ENCODE data around the gene AMPH. TPM values are rescaled to one million over a fixed set of nuclear protein-coding genes. Genes with fewer than 3 reads are reported as not detected.

AMPH gene
- total RNA-seq, 1 donor from 2014 or later: not detected

DNA sequence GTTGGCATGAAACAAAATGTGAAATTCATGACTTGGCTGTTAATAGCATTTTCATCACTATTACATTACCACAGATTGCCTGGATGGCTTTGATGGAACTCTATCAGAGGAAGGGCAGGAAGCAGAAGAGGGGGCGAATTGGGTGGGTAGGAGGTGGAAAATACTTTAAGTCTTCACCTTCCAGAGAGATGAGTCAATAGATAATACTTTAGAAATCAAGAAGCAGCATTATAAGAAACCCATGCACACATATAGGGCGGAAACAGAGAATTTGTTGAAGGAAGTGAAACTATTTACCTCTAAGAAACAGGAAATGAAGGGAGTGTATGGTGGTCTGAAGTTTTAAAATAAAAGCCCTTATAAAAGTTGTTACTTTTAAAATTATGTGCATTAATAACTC is 205.7 kb downstream of the AMPH start:
- TF ChIP-seq, protein P1, sequence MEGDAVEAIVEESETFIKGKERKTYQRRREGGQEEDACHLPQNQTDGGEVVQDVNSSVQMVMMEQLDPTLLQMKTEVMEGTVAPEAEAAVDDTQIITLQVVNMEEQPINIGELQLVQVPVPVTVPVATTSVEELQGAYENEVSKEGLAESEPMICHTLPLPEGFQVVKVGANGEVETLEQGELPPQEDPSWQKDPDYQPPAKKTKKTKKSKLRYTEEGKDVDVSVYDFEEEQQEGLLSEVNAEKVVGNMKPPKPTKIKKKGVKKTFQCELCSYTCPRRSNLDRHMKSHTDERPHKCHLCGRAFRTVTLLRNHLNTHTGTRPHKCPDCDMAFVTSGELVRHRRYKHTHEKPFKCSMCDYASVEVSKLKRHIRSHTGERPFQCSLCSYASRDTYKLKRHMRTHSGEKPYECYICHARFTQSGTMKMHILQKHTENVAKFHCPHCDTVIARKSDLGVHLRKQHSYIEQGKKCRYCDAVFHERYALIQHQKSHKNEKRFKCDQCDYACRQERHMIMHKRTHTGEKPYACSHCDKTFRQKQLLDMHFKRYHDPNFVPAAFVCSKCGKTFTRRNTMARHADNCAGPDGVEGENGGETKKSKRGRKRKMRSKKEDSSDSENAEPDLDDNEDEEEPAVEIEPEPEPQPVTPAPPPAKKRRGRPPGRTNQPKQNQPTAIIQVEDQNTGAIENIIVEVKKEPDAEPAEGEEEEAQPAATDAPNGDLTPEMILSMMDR (IDR thresholded peaks at IDR 0.05): no peak
- Mint-ChIP-seq H3K27ac (peak overlapping the region; percentile 41), H3K4me3 (peak overlapping the region; percentile 39), H3K36me3 (ENCODE audit: low read depth) (peaks cover 10% of the 10 kb centered on the region), H3K9me3 (peaks cover 21% of the 10 kb centered on the region), H3K4me1 (peaks cover 64% of the 10 kb centered on the region), H3K27me3 (no peaks in the 10 kb centered on the region)
- intact Hi-C loops (cut with micrococcal nuclease): no loop called here
- ATAC-seq (ENCODE audit: low read depth) (peak; percentile 75), DNase-seq (no peak)
- ChIA-PET CTCF (no interaction called here), POLR2A (no interaction called here)

DNA sequence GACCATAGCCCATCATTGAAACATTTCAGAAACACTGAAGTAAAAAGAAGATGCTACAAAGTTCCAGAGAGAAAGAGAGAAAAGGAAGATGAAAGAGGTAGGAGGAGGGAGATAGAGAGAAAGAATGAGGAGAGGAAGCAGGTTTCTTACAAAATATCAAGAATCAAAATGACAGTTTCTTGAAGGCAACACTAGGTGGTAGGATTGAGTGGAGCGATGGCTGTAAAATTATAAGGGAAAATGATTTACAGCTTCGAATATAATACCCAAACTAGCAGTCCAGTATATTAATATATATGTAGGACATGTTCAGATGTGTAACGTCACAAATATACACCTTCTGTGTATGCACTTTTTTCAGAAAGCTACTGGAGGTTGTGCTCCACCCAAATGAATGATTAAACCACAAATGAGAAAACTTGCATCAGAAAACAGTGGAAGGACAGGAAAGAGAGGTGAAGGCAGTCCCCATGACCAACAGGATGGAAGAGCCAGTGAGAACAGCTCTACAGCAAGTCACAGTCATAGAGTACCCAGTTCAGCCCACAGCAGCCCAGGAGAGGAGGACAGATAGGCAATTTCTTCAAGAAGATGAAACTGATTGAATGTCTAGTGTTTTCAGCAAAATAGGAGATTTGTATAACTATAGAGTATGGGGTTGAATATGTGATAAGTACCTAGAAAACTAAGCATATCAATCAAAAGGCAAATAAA is 206.3 kb downstream of the AMPH start:
- H3K27me3 Mint-ChIP-seq: no peaks in the 10 kb centered on the region
- ATAC-seq (ENCODE audit: low read depth) (no peak), DNase-seq (no peak)
- H3K9me3 Mint-ChIP-seq: peaks cover 21% of the 10 kb centered on the region
- CTCF ChIA-PET: no interaction called here
- H3K27ac Mint-ChIP-seq: peak overlapping the region; percentile 25
- H3K4me3 Mint-ChIP-seq: peak overlapping the region; percentile 8
- TF ChIP-seq, protein P1 (IDR thresholded peaks at IDR 0.05): no peak
- H3K4me1 Mint-ChIP-seq: peaks cover 64% of the 10 kb centered on the region
- intact Hi-C loops (cut with micrococcal nuclease): no loop called here
- POLR2A ChIA-PET: no interaction called here
- H3K36me3 Mint-ChIP-seq (ENCODE audit: low read depth): peaks cover 10% of the 10 kb centered on the region

DNA sequence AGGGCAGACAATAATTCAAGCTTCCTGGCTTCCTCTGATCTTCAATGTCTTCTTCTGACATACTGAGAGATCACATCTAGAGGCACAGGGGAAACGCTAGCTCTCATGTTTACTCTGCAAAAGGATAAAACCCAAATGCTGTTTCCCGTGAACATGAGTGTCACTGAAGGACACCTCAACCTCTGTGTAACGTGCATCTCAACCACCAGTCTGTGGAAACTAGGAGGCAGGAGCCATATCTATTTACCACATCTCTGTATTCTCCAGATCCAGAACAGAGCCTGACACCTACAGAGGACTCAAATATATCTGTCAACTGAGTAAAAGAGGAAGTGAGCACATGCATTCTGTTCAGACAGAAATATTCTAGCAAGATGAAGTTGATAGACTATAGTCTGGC is 217.4 kb downstream of the AMPH start:
- TF ChIP-seq, protein P1 (IDR thresholded peaks at IDR 0.05): no peak
- Mint-ChIP-seq H3K4me3 (peak overlapping the region; percentile 50), H3K36me3 (ENCODE audit: low read depth) (no peaks in the 10 kb centered on the region), H3K27ac (peak overlapping the region; percentile 74), H3K9me3 (no peaks in the 10 kb centered on the region), H3K27me3 (peaks cover 2% of the 10 kb centered on the region), H3K4me1 (peaks cover 38% of the 10 kb centered on the region)
- CTCF ChIA-PET: interaction anchor here (1.2 kb wide), 1 partner anchor 15 kb away, joined by 4 read pairs; no protein-coding TSS in a partner anchor
- intact Hi-C loops (cut with micrococcal nuclease): loop anchor here (2.0 kb wide), 1 partner anchor 13 kb away; no protein-coding TSS in a partner anchor
- DNase-seq (no peak), ATAC-seq (ENCODE audit: low read depth) (peak; percentile 45)
- POLR2A ChIA-PET: no interaction called here

DNA sequence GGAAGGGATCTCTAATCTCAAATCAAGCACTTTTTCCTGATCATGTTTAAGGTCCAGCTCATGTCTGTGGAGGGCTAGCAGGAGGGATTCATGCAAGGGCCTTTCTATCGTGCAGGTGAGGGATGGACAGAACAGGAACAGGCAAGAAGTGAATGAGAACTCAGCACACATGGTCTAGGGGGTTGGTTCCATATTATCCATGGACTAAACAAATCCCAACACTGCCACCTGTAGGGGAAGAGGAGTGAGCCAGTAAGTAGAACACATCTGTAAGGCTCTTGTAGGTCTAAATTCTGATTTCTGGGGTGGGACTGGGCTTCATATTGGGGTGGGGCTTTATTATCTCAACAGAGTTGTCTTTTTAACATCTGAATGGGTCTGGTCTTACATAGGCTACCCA is 219.8 kb downstream of the AMPH start:
- H3K27me3 Mint-ChIP-seq: no peaks in the 10 kb centered on the region
- DNase-seq (no peak), ATAC-seq (ENCODE audit: low read depth) (no peak)
- intact Hi-C loops (cut with micrococcal nuclease): no loop called here
- no peak overlapping the region for H3K27ac Mint-ChIP-seq
- H3K9me3 Mint-ChIP-seq: no peaks in the 10 kb centered on the region
- CTCF ChIA-PET: interaction anchor here (0.9 to 1.0 kb wide), 2 partner anchors 15 to 17 kb away, joined by 3 to 4 read pairs; no protein-coding TSS in a partner anchor
- POLR2A ChIA-PET: no interaction called here
- TF ChIP-seq, protein P1 (IDR thresholded peaks at IDR 0.05): no peak
- H3K4me1 Mint-ChIP-seq: peaks cover 38% of the 10 kb centered on the region
- H3K36me3 Mint-ChIP-seq (ENCODE audit: low read depth): no peaks in the 10 kb centered on the region
- no peak overlapping the region for H3K4me3 Mint-ChIP-seq

DNA sequence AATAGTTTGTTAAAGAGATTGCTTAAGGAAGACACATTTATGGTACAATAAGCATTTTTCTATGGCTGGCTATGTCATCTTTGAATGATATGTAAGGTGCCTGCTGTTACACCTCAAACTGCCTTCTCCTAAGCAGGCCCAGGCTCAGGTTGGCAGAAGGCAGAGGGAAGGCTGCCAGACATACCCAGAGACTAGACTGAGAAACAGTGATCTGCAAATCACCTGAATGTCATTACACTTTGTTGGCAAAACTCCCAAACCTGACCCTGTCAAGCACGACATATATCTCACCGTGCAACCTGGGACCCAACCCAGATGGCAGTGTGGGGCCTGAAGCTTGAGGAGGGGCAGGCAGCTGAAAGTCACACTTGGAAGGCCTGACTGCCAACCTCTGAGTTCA is 221.1 kb downstream of the AMPH start:
- intact Hi-C loops (cut with micrococcal nuclease): no loop called here
- no peak overlapping the region for H3K27ac Mint-ChIP-seq
- no peaks in the 10 kb centered on the region for H3K9me3 Mint-ChIP-seq
- DNase-seq (no peak), ATAC-seq (ENCODE audit: low read depth) (no peak)
- ChIA-PET POLR2A (no interaction called here), CTCF (interaction anchor here (2.0 kb wide), 1 partner anchor 11 kb away, joined by 7 read pairs; no protein-coding TSS in a partner anchor)
- no peak overlapping the region for H3K4me3 Mint-ChIP-seq
- TF ChIP-seq, protein P1 (IDR thresholded peaks at IDR 0.05): no peak
- H3K27me3 Mint-ChIP-seq: no peaks in the 10 kb centered on the region
- no peaks in the 10 kb centered on the region for H3K36me3 Mint-ChIP-seq (ENCODE audit: low read depth)
- peaks cover 38% of the 10 kb centered on the region for H3K4me1 Mint-ChIP-seq
